Measurements from ENCODE around the gene MAFB. TPM values are rescaled to one million over a fixed set of nuclear protein-coding genes. Genes with fewer than 3 reads are reported as not detected.

MAFB gene
- total and polyA plus RNA-seq, 2 donors (not counting 1 experiment from before 2014, with no cell fraction given), result 0.40 to 3.0 TPM

DNA sequence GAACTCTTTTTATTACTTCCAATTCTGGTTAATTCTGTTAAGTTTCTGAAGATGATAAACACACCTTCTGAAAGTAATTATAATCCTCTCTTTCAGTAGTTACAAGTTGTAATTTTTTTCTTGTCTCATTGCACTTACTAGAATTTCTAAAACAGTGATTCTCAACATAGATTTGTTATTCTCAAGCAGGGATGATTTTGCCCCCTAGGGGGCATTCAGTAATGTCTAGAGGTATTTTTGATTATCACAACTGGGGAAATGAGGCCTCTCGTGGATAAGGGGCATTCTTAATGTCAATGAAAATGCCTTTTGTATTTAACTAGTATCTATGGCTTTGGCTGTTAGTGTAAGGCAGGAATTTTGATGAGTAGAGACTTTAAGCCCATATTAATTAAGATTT is 39.4 kb upstream of the MAFB start:
- H3K4me3 ChIP-seq (replicated peaks in 1 of 4; ENCODE audit: control extremely low read depth in 1 of 4, insufficient read depth in 1 of 4, low read depth in 3 of 4, low read length in 4 of 4), result no peak overlapping the region
- H3K4me1 ChIP-seq (ENCODE audit: control insufficient read depth, extremely low read depth, insufficient read depth, low read length), result no peaks in the 10 kb centered on the region
- no peak overlapping the region for H2AFZ ChIP-seq (ENCODE audit: low read length)
- TF ChIP-seq EZH2 (IDR thresholded peaks at IDR 0.05; ENCODE audit: low read length, missing control alignments), result no peak
- TF ChIP-seq, protein P1, sequence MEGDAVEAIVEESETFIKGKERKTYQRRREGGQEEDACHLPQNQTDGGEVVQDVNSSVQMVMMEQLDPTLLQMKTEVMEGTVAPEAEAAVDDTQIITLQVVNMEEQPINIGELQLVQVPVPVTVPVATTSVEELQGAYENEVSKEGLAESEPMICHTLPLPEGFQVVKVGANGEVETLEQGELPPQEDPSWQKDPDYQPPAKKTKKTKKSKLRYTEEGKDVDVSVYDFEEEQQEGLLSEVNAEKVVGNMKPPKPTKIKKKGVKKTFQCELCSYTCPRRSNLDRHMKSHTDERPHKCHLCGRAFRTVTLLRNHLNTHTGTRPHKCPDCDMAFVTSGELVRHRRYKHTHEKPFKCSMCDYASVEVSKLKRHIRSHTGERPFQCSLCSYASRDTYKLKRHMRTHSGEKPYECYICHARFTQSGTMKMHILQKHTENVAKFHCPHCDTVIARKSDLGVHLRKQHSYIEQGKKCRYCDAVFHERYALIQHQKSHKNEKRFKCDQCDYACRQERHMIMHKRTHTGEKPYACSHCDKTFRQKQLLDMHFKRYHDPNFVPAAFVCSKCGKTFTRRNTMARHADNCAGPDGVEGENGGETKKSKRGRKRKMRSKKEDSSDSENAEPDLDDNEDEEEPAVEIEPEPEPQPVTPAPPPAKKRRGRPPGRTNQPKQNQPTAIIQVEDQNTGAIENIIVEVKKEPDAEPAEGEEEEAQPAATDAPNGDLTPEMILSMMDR (conservative IDR thresholded peaks at IDR 0.05 in 1 of 2, IDR thresholded peaks at IDR 0.05 in 1 of 2; ENCODE audit: low read depth in 1 of 2, low read length in 2 of 2), result peak in 1 of 2 donors; percentile 32
- no peak for DNase-seq (ENCODE audit: low read depth in 2 of 2)
- no peak overlapping the region for H3K27ac ChIP-seq (ENCODE audit: insufficient read depth, low read length)
- H3K4me2 ChIP-seq (ENCODE audit: extremely low read depth, insufficient read depth, low read length), result no peak overlapping the region
- H3K9me3 ChIP-seq (ENCODE audit: control insufficient read depth, insufficient read depth, low read depth, low read length), result no peaks in the 10 kb centered on the region
- no peaks in the 10 kb centered on the region for H3K79me2 ChIP-seq (ENCODE audit: control insufficient read depth, insufficient read depth, low read length)
- no peaks in the 10 kb centered on the region for H3K36me3 ChIP-seq (ENCODE audit: control insufficient read depth, insufficient read depth, low read length)
- H3K27me3 ChIP-seq (ENCODE audit: control insufficient read depth, insufficient read depth, low read length), result no peaks in the 10 kb centered on the region
- H4K20me1 ChIP-seq (ENCODE audit: control insufficient read depth, extremely low read depth, insufficient read depth, low read length), result no peaks in the 10 kb centered on the region
- no peak overlapping the region for H3K9ac ChIP-seq (ENCODE audit: insufficient read depth, low read length)

GRCh38 chr20:40727960-40728359 is 38.9 kb upstream of the MAFB start:
- H3K27me3 ChIP-seq (ENCODE audit: control insufficient read depth, insufficient read depth, low read length), result no peaks in the 10 kb centered on the region
- DNase-seq (ENCODE audit: low read depth in 2 of 2), result no peak
- no peak overlapping the region for H3K4me3 ChIP-seq (replicated peaks in 1 of 4; ENCODE audit: control extremely low read depth in 1 of 4, insufficient read depth in 1 of 4, low read depth in 3 of 4, low read length in 4 of 4)
- H4K20me1 ChIP-seq (ENCODE audit: control insufficient read depth, extremely low read depth, insufficient read depth, low read length), result no peaks in the 10 kb centered on the region
- no peaks in the 10 kb centered on the region for H3K9me3 ChIP-seq (ENCODE audit: control insufficient read depth, insufficient read depth, low read depth, low read length)
- TF ChIP-seq, protein P1 (conservative IDR thresholded peaks at IDR 0.05 in 1 of 2, IDR thresholded peaks at IDR 0.05 in 1 of 2; ENCODE audit: low read depth in 1 of 2, low read length in 2 of 2), result no peak
- no peak for TF ChIP-seq EZH2 (IDR thresholded peaks at IDR 0.05; ENCODE audit: low read length, missing control alignments)
- H3K36me3 ChIP-seq (ENCODE audit: control insufficient read depth, insufficient read depth, low read length), result no peaks in the 10 kb centered on the region
- H3K4me1 ChIP-seq (ENCODE audit: control insufficient read depth, extremely low read depth, insufficient read depth, low read length), result no peaks in the 10 kb centered on the region
- H2AFZ ChIP-seq (ENCODE audit: low read length), result no peak overlapping the region
- H3K9ac ChIP-seq (ENCODE audit: insufficient read depth, low read length), result no peak overlapping the region
- no peak overlapping the region for H3K27ac ChIP-seq (ENCODE audit: insufficient read depth, low read length)
- no peaks in the 10 kb centered on the region for H3K79me2 ChIP-seq (ENCODE audit: control insufficient read depth, insufficient read depth, low read length)
- H3K4me2 ChIP-seq (ENCODE audit: extremely low read depth, insufficient read depth, low read length), result no peak overlapping the region

- DNase-seq (ENCODE audit: low read depth in 2 of 2), result no peak
- no peak for TF ChIP-seq EZH2 (IDR thresholded peaks at IDR 0.05; ENCODE audit: low read length, missing control alignments)
- TF ChIP-seq, protein P1 (conservative IDR thresholded peaks at IDR 0.05 in 1 of 2, IDR thresholded peaks at IDR 0.05 in 1 of 2; ENCODE audit: low read depth in 1 of 2, low read length in 2 of 2), result no peak
These were observed 37.7 kb upstream of the MAFB start for GRCh38 chr20:40726776-40727175.

More at GRCh38 chr20:40726776-40727175, 37.7 kb upstream of the MAFB start:
- Histone ChIP-seq H3K27me3 (ENCODE audit: control insufficient read depth, insufficient read depth, low read length) (no peaks in the 10 kb centered on the region), H3K4me2 (ENCODE audit: extremely low read depth, insufficient read depth, low read length) (no peak overlapping the region), H3K27ac (ENCODE audit: insufficient read depth, low read length) (no peak overlapping the region), H3K36me3 (ENCODE audit: control insufficient read depth, insufficient read depth, low read length) (no peaks in the 10 kb centered on the region), H3K9me3 (ENCODE audit: control insufficient read depth, insufficient read depth, low read depth, low read length) (no peaks in the 10 kb centered on the region), H3K9ac (ENCODE audit: insufficient read depth, low read length) (no peak overlapping the region), H3K79me2 (ENCODE audit: control insufficient read depth, insufficient read depth, low read length) (no peaks in the 10 kb centered on the region), H2AFZ (ENCODE audit: low read length) (no peak overlapping the region), H3K4me3 (replicated peaks in 1 of 4; ENCODE audit: control extremely low read depth in 1 of 4, insufficient read depth in 1 of 4, low read depth in 3 of 4, low read length in 4 of 4) (no peak overlapping the region), H4K20me1 (ENCODE audit: control insufficient read depth, extremely low read depth, insufficient read depth, low read length) (no peaks in the 10 kb centered on the region), H3K4me1 (ENCODE audit: control insufficient read depth, extremely low read depth, insufficient read depth, low read length) (no peaks in the 10 kb centered on the region)

Measured in fibroblast of lung (primary cell).